NT2/D1 (cell line): ENCODE measurements around the gene FBXW9.

Source experiments
- DNase-seq: peaks from one replicate; pipeline ENCODE4 v3.0.0-alpha.2; 2011; ENCODE audit warnings: low read depth, low spot score
- H3K27me3 ChIP-seq: 2 replicates; pipeline ENCODE4 v1.6.0; 2011; ENCODE audit warnings: mild to moderate bottlenecking; ENCODE audit not compliant: insufficient read length, insufficient read depth
- H3K36me3 ChIP-seq: 2 replicates; pipeline ENCODE4 v1.6.1; 2011; ENCODE audit warnings: mild to moderate bottlenecking, low read length, mixed read lengths; ENCODE audit not compliant: insufficient read depth, insufficient read length
- H3K4me1 ChIP-seq: 2 replicates; pipeline ENCODE4 v1.5.1; 2011; ENCODE audit not compliant: insufficient read depth, insufficient read length
- H3K4me3 ChIP-seq: 2 replicates; pipeline ENCODE4 v1.5.1; 2011; ENCODE audit warnings: low read depth; ENCODE audit not compliant: insufficient read length
- H3K9ac ChIP-seq: 2 replicates; pipeline ENCODE4 v1.6.0; 2011; ENCODE audit warnings: low read depth; ENCODE audit not compliant: insufficient read length
- H3K9me3 ChIP-seq: 2 replicates; pipeline ENCODE4 v1.5.1; 2011; ENCODE audit warnings: mild to moderate bottlenecking, low read length; ENCODE audit not compliant: insufficient read depth
- SUZ12 ChIP-seq: IDR thresholded peaks from 2 replicates; pipeline ENCODE4 v1.6.1; 2011; ENCODE audit not compliant: insufficient read length, insufficient read depth; ENCODE audit errors: extremely low read depth
- YY1 ChIP-seq: IDR thresholded peaks from 2 replicates; pipeline ENCODE4 v1.6.1; 2011; ENCODE audit not compliant: insufficient read length, insufficient read depth
- ZNF274 ChIP-seq: IDR thresholded peaks from 2 replicates; pipeline ENCODE4 v1.6.1; 2011; ENCODE audit warnings: mild to moderate bottlenecking, low read depth, low read length

The FBXW9 gene

GRCh38 chr19:12656899-12657571 lies 39.4 kb downstream of the FBXW9 start:
- peaks cover 66% of the 10 kb centered on the region for H3K36me3 ChIP-seq

GRCh38 chr19:12655546-12655945 lies 40.9 kb downstream of the FBXW9 start:
- Histone ChIP-seq H3K4me1 (peaks cover 2% of the 10 kb centered on the region), H3K4me3 (no peak overlapping the region), H3K36me3 (peaks cover 59% of the 10 kb centered on the region), H3K9me3 (no peaks in the 10 kb centered on the region), H3K9ac (no peak overlapping the region), H3K27me3 (no peaks in the 10 kb centered on the region)
- DNase-seq, result no peak
- TF ChIP-seq ZNF274 (no peak), YY1 (no peak), SUZ12 (no peak)

More at GRCh38 chr19:12656899-12657571, 39.4 kb downstream of the FBXW9 start:
- DNase-seq, result no peak
- H3K4me1 ChIP-seq, result peaks cover 2% of the 10 kb centered on the region
- TF ChIP-seq YY1 (no peak), SUZ12 (no peak), ZNF274 (no peak)
- no peaks in the 10 kb centered on the region for H3K9me3 ChIP-seq
- no peak overlapping the region for H3K9ac ChIP-seq
- no peak overlapping the region for H3K4me3 ChIP-seq
- H3K27me3 ChIP-seq, result no peaks in the 10 kb centered on the region

- DNase-seq, result no peak
- Histone ChIP-seq H3K36me3 (peaks cover 44% of the 10 kb centered on the region), H3K9me3 (no peaks in the 10 kb centered on the region; the same call in 1 of the 2 replicates), H3K9ac (no peak overlapping the region), H3K4me1 (no peaks in the 10 kb centered on the region), H3K27me3 (no peaks in the 10 kb centered on the region), H3K4me3 (no peak overlapping the region)
- TF ChIP-seq YY1 (no peak), ZNF274 (no peak), SUZ12 (no peak)
Measured at GRCh38 chr19:12652219-12652618, 44.2 kb downstream of the FBXW9 start.

- TF ChIP-seq SUZ12 (no peak), YY1 (no peak)
- Histone ChIP-seq H3K27me3 (no peaks in the 10 kb centered on the region), H3K4me1 (no peaks in the 10 kb centered on the region)
Measured at GRCh38 chr19:12649941-12650340, 46.5 kb downstream of the FBXW9 start.

GRCh38 chr19:12648088-12648487 lies 48.3 kb downstream of the FBXW9 start:
- H3K9me3 ChIP-seq, result no peaks in the 10 kb centered on the region; the same call in 1 of the 2 replicates
- no peak overlapping the region for H3K9ac ChIP-seq
- no peak overlapping the region for H3K4me3 ChIP-seq
- no peak for TF ChIP-seq SUZ12
- TF ChIP-seq YY1, result no peak
- no peak for TF ChIP-seq ZNF274
- no peaks in the 10 kb centered on the region for H3K4me1 ChIP-seq
- H3K36me3 ChIP-seq, result peaks cover 33% of the 10 kb centered on the region
- DNase-seq, result no peak
- no peaks in the 10 kb centered on the region for H3K27me3 ChIP-seq

More at GRCh38 chr19:12649941-12650340, 46.5 kb downstream of the FBXW9 start:
- Histone ChIP-seq H3K9ac (no peak overlapping the region), H3K9me3 (no peaks in the 10 kb centered on the region; the same call in 1 of the 2 replicates), H3K36me3 (peaks cover 35% of the 10 kb centered on the region), H3K4me3 (no peak overlapping the region)
- no peak for DNase-seq

GRCh38 chr19:12647490-12648071 lies 48.9 kb downstream of the FBXW9 start:
- Histone ChIP-seq H3K9ac (no peak overlapping the region), H3K36me3 (peaks cover 36% of the 10 kb centered on the region), H3K4me3 (no peak overlapping the region), H3K4me1 (no peaks in the 10 kb centered on the region), H3K9me3 (no peaks in the 10 kb centered on the region; the same call in 1 of the 2 replicates), H3K27me3 (no peaks in the 10 kb centered on the region)
- TF ChIP-seq YY1 (no peak), SUZ12 (no peak), ZNF274 (no peak)
- no peak for DNase-seq

GRCh38 chr19:12647047-12647446 lies 49.4 kb downstream of the FBXW9 start:
- H3K4me3 ChIP-seq, result no peak overlapping the region
- H3K9me3 ChIP-seq, result no peaks in the 10 kb centered on the region; the same call in 1 of the 2 replicates
- peaks cover 34% of the 10 kb centered on the region for H3K36me3 ChIP-seq
- DNase-seq, result no peak
- TF ChIP-seq YY1, result no peak
- no peak for TF ChIP-seq ZNF274
- no peak for TF ChIP-seq SUZ12
- H3K9ac ChIP-seq, result no peak overlapping the region
- H3K27me3 ChIP-seq, result no peaks in the 10 kb centered on the region
- no peaks in the 10 kb centered on the region for H3K4me1 ChIP-seq
